Stimulated activated naive CD8-positive, alpha-beta T cell treated with anti-CD3 and anti-CD28 coated beads, Interleukin-15, amount 100 ng/mL, for 72 hours (primary cell): Measurements from ENCODE around the gene RARB.

ENCODE experiments used
- ATAC-seq: fragments of 150-1000 bp; cut with Tn5 transposase; 2 replicates; pipeline ENCODE4 v1.10.0; 2021; ENCODE audit warnings: mild to moderate bottlenecking, moderate library complexity
- DNase-seq, 2 donors: peaks; one replicate each; pipeline ENCODE4 v3.0.0; 2021 to 2022
- H3K27ac Mint-ChIP-seq, 2 donors: one replicate each; pipeline ENCODE4 v1.8.0; 2022; ENCODE audit warnings: mild to moderate bottlenecking in 2 of 2, mixed read lengths in 2 of 2, moderate library complexity in 2 of 2
- H3K27me3 Mint-ChIP-seq: one replicate; pipeline ENCODE4 v1.8.0; 2022; ENCODE audit warnings: mixed read lengths
- H3K4me1 Mint-ChIP-seq: one replicate; pipeline ENCODE4 v1.8.0; 2022; ENCODE audit warnings: mild to moderate bottlenecking, mixed read lengths
- H3K4me3 Mint-ChIP-seq, 2 donors: one replicate each; pipeline ENCODE4 v1.8.0; 2022; ENCODE audit warnings: mild to moderate bottlenecking in 2 of 2, mixed read lengths in 2 of 2, moderate library complexity in 1 of 2
- H3K9me3 Mint-ChIP-seq, 2 donors: one replicate each; pipeline ENCODE4 v1.8.0; 2022; ENCODE audit warnings: mixed read lengths in 2 of 2

RARB gene

DNA sequence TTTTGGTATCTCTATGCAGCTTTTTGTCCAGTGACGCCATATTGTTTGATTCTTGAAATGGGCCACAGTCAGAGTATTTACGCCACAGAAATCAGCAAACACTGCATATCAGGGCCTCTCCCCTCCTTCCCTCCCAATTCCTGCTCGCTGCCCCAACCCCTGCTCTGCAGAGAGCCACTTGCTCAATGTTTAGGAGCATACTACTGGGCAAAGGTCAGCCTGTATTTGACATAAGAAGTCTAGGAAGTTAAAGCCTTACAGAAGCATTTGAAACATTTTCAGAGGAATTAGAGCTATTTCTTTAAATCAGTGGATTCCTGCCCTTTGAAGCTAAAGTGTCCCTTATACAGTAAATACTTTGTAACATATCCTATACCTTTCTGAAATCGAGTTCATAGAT, 17.4 kb upstream of the RARB start:
- Mint-ChIP-seq H3K27me3 (no peaks in the 10 kb centered on the region), H3K9me3 (peaks cover 5 to 7% of the 10 kb centered on the region in 2 donors), H3K27ac (no peak overlapping the region), H3K4me1 (no peaks in the 10 kb centered on the region), H3K4me3 (no peak overlapping the region)
- ATAC-seq, result no peak
- no peak for DNase-seq

DNA sequence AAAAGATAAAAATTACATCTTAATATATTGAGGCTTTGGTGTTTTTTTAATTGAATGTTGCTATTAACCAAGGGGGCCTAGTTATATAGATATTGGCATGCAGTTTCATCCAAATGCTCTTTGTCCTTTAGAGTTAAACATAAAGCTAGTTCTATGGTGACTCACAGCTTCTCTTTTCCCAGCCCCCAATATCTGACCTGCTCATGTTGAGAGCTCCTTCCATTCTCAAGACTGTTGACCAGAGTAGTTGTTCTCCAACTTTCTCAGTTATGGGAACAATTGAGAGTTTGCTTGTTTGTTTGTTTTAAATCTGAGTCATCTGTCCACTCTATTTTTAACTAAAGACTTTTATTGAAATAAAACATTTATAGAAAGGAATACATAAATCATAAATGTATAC, 15.8 kb upstream of the RARB start:
- Mint-ChIP-seq H3K4me3 (no peak overlapping the region), H3K27me3 (peaks cover 2% of the 10 kb centered on the region), H3K27ac (no peak overlapping the region), H3K9me3 (peaks cover 5 to 9% of the 10 kb centered on the region in 2 donors), H3K4me1 (no peaks in the 10 kb centered on the region)
- ATAC-seq, result no peak
- DNase-seq, result no peak

DNA sequence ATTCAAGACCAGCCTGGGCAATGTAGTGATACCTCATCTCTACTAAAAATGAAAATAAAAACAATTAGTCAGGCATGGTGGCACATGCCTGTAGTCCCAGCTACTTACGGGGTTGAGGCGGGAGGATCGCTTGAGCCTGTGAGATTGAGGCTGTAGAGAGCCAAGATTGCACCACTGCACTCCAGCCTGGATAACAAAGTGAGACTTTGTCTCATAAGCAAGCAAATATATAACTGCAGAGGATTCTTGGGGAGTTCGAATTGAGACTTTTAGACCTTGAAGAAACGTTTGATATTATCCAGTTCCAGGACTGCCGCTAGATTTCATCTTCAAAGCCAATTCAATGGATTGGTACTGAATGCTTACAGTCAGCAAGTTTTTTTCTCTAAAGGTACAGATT, 11.9 kb upstream of the RARB start:
- ATAC-seq (no peak), DNase-seq (no peak)
- peaks cover 8% of the 10 kb centered on the region for H3K27me3 Mint-ChIP-seq
- H3K4me3 Mint-ChIP-seq, result no peak overlapping the region
- H3K4me1 Mint-ChIP-seq, result no peaks in the 10 kb centered on the region
- no peak overlapping the region for H3K27ac Mint-ChIP-seq
- peaks cover 5 to 15% of the 10 kb centered on the region in 2 donors for H3K9me3 Mint-ChIP-seq

DNA sequence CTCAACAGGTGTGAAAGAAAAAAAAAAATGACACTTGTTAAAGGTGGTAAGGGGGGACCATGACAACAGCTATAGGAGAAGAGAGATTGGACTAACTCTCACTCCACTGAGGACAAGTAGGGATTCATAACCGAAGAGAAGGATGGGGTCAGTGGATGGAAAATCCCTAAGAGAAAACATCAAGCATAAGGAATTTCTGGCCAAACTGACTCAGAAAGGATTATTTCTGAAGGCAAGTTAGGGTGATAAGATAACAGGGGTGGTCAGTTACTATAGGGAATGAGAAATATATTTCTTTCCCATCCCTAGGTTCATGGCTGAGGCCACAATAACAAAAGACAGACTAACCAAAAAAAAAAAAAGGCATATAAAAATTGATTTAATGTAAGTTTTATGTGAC, 9.5 kb upstream of the RARB start:
- no peak for ATAC-seq

DNA sequence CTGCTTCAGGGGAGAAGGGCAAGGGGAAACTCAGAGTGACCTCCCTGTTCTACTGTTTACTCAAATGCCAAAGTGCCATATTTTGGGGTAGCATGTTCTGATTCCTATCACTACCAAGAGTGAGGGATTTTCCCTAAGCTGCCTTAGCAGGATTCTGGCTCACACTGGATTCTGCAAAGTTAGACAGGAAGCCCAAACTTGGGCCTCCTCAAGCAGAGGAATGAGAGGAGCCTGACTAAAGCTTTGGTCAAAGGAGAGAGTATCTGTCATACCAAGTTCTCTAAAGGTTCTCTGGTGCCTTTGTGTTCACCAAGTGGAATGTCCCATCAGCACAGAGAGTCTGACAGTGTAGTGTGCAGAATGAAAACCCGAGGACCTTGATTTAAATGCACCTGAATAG, 8.8 kb upstream of the RARB start:
- DNase-seq (no peak), ATAC-seq (no peak)
- Mint-ChIP-seq H3K27ac (no peak overlapping the region), H3K9me3 (peaks cover 0 to 8% of the 10 kb centered on the region in 2 donors), H3K27me3 (peaks cover 8% of the 10 kb centered on the region), H3K4me3 (no peak overlapping the region), H3K4me1 (no peaks in the 10 kb centered on the region)

More for the DNA sequence above, 9.5 kb upstream of the RARB start:
- no peak for DNase-seq
- H3K4me1 Mint-ChIP-seq, result no peaks in the 10 kb centered on the region
- peaks cover 5 to 14% of the 10 kb centered on the region in 2 donors for H3K9me3 Mint-ChIP-seq
- no peak overlapping the region for H3K4me3 Mint-ChIP-seq
- H3K27ac Mint-ChIP-seq, result no peak overlapping the region
- H3K27me3 Mint-ChIP-seq, result peaks cover 8% of the 10 kb centered on the region

DNA sequence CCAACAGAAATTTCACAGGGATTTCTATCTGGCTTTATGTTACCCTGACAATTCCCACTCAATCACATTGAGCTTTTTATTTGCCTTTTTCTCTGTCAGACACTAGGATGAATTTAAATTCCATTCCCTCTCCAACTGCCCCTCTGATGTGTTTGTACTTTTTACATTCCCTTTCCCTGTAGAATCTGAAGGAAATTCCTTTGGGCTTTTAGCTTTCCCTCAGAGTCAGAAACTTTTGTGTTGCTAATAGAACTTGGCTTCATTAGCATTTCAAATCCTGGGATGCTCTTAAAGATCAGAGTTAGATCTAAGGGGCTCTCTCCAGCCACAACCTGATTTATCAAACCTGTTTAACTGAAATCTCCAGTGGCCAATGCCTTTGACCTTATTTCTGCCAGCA, 7.9 kb upstream of the RARB start:
- Mint-ChIP-seq H3K27me3 (peaks cover 8% of the 10 kb centered on the region), H3K27ac (no peak overlapping the region), H3K4me3 (no peak overlapping the region), H3K9me3 (peaks cover 0 to 8% of the 10 kb centered on the region in 2 donors), H3K4me1 (no peaks in the 10 kb centered on the region)
- DNase-seq (no peak), ATAC-seq (no peak)

DNA sequence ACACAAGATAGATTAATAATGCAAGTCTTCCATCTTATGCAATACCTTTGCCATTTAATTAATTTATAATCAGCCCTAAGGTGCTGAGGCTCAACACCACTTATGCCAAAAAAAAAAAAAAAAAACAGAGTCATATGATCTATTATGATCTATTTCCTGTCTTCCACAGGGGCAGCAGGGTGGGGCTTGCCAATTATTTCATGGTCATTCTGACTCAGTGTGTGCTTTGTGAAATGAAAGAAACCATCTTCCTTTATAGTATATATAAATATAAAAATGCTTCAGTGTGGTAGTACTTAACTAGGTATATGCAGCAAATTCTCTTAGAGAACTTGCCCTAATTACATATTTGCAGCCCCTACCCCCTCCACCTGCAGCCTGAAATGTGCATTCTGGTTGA, 7.2 kb upstream of the RARB start:
- H3K4me1 Mint-ChIP-seq, result no peaks in the 10 kb centered on the region
- ATAC-seq (no peak), DNase-seq (no peak)

DNA sequence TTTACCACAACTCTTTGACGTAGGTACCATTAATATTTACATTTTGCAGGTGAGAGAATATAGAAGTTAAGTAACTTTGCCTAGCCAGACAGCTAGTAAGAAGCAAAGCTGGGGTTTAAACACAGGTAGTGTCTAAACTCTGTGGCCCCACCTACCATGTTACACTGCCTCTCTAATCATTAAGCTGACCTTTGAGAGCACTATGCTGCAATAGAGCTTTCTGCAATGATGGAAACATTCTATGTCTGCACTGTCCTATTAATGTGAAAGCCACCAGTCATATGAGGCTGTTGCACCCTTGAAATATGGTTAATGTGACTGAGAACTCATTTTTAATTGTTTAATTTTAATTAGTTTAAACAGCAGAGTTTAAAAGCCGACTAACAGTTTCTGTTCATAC, 6.3 kb upstream of the RARB start:
- Mint-ChIP-seq H3K4me1 (no peaks in the 10 kb centered on the region), H3K4me3 (no peak overlapping the region), H3K27ac (no peak overlapping the region), H3K9me3 (peaks cover 0 to 8% of the 10 kb centered on the region in 2 donors), H3K27me3 (peaks cover 22% of the 10 kb centered on the region)
- DNase-seq (no peak), ATAC-seq (no peak)

More for the DNA sequence above, 7.2 kb upstream of the RARB start:
- Mint-ChIP-seq H3K9me3 (peaks cover 0 to 8% of the 10 kb centered on the region in 2 donors), H3K27me3 (peaks cover 13% of the 10 kb centered on the region), H3K4me3 (no peak overlapping the region), H3K27ac (no peak overlapping the region)

DNA sequence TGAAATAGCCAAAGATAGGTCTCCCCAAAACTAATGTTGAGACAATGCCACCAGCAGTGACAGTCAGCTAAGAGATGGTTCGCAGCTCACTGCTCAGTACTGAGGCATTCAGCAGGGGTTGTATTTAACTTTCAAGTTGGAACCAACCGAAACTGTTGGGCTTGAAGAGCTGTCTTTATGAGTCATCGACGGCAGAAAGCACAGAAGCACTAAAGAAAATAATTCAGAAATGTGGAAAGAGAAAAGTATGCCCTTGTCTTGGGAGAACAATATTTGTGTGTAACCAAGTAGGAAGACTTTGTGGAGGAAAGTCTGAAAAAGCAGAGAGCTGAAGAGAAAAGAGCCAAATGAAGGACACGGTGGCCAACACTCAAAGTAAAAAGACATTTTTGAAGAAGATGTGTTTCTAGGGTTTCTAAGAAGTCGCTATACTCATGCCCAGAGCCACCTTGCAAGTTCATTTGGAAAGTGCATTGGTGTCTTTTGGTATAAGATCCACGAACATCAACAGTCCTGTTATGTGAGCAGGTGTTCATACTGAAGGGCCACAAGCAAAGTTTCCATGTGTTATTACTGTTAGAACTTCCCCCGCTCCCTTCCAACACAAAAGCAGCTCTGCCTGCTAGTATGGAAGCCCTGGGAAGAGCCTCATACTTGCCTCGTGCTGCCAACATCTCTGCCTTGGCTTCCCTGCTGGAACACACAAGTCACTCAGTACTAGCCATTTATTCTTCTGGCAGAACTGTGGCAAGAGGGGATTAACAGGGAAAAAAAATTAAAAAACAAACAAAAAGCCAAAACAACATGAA, 4.1 kb upstream of the RARB start:
- peaks cover 36% of the 10 kb centered on the region for H3K27me3 Mint-ChIP-seq
- peaks cover 7% of the 10 kb centered on the region for H3K4me1 Mint-ChIP-seq
- H3K27ac Mint-ChIP-seq, result no peak overlapping the region
- no peaks in the 10 kb centered on the region for H3K9me3 Mint-ChIP-seq
- ATAC-seq (no peak), DNase-seq (no peak)
- H3K4me3 Mint-ChIP-seq, result no peak overlapping the region

DNA sequence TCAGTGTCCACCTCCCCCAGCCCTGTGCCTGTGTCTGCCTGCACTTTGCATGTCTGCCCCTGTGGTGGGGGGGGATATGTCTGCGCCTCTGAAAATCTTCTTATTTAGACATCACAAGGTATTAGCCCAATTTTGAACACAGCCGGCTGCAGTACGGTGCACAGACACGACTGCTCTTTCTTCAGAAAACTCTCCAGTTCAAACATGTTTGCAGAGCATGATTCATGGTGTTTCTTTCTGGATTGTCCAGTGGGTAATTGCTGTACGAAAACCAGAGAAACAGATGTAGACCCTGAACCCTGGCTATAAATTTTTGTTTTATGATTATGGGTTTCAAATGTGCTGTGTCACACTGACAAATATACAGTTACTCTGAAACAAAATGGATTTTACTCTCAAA, 3.4 kb upstream of the RARB start:
- no peak for DNase-seq
- no peak overlapping the region for H3K4me3 Mint-ChIP-seq
- no peak for ATAC-seq
- H3K4me1 Mint-ChIP-seq, result peaks cover 7% of the 10 kb centered on the region
- H3K27ac Mint-ChIP-seq, result no peak overlapping the region
- no peaks in the 10 kb centered on the region for H3K9me3 Mint-ChIP-seq
- peaks cover 43% of the 10 kb centered on the region for H3K27me3 Mint-ChIP-seq

DNA sequence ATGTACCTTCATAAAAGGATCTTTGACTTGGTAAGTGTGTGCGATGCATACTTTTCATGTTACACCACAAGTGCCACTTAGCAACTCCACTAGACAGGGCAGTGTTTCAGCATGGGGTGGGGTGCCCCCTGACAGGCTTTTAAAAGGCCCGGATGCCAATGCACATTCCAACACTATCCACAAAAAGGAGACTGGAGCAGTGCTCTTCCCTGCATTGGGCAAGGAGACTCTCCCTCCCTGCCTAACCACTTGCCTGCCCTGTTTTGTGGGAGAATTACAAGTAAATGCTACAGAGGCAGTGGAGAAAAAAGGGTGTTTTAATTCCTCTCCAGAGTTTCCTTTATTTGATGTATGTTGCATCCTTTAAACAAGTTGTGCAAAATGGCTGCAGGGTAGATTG, 1.7 kb upstream of the RARB start:
- H3K27ac Mint-ChIP-seq, result no peak overlapping the region
- ATAC-seq, result no peak
- H3K9me3 Mint-ChIP-seq, result no peaks in the 10 kb centered on the region
- DNase-seq, result no peak
- peaks cover 54% of the 10 kb centered on the region for H3K27me3 Mint-ChIP-seq
- H3K4me3 Mint-ChIP-seq, result no peak overlapping the region
- H3K4me1 Mint-ChIP-seq, result peaks cover 7% of the 10 kb centered on the region

DNA sequence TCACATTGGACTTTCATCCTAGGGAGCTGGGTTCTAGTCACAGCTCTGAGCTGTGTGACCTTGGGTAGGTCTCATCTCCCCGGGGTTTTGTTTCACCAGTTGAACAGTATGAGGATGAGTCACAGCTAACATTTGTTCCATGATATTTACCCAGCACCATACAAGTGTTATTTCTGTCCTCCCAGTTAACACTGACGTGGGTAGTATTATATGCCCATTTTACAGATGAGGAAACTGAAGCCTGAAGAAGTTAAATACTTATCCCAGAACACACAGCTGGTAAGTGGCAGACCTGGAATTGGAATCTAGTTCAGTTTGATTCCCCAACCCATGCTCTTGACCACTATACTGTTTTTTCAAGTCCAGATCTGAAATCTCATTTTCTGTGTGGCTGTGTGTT, 908 bp upstream of the RARB start:
- Mint-ChIP-seq H3K4me3 (peak overlapping the region in 1 of 2 donors; percentile 58), H3K9me3 (no peaks in the 10 kb centered on the region), H3K27ac (no peak overlapping the region), H3K4me1 (peaks cover 7% of the 10 kb centered on the region), H3K27me3 (peaks cover 62% of the 10 kb centered on the region)
- ATAC-seq, result no peak
- DNase-seq, result no peak

DNA sequence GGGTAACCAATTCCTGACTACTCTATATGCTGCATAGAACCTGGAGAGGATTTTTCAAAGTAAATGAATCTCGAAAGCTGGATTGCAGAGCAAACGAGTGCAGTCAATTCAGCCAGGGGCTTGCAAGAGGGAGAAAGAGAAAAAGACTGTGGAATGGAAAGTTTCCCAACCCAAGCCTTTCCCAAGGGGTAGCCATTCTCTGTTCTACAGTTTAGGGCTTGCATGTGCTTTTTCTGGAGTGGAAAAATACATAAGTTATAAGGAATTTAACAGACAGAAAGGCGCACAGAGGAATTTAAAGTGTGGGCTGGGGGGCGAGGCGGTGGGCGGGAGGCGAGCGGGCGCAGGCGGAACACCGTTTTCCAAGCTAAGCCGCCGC, 511 bp upstream of the RARB start:
- no peak for ATAC-seq
- H3K27ac Mint-ChIP-seq, result no peak overlapping the region
- H3K4me3 Mint-ChIP-seq, result peak overlapping the region in 1 of 2 donors; percentile 58
- peaks cover 64% of the 10 kb centered on the region for H3K27me3 Mint-ChIP-seq
- no peaks in the 10 kb centered on the region for H3K9me3 Mint-ChIP-seq
- no peak for DNase-seq
- peaks cover 7% of the 10 kb centered on the region for H3K4me1 Mint-ChIP-seq

DNA sequence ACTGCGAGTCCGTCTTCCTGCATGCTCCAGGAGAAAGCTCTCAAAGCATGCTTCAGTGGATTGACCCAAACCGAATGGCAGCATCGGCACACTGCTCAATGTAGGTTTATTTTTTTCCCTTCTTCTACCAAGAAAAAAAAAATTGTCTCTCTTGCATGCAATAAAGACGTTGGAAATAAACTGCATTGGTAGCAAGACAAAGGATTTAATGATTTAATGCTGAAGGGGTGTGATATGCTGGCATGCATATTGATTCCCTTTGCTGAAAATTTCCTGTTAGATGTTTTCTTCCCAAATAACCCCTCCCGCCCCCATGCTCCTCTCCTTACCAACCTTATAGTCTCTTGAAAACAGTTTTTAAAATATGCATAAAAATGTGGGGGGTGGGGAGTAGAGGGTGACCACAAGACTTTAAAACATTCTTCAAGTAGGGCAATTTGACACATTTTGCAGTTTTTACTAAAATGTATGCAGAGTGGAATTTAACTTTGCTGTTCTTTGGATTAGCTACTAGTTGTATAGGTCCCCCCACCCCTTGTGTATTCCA, 799 bp downstream of the RARB start:
- H3K27me3 Mint-ChIP-seq, result peaks cover 64% of the 10 kb centered on the region

DNA sequence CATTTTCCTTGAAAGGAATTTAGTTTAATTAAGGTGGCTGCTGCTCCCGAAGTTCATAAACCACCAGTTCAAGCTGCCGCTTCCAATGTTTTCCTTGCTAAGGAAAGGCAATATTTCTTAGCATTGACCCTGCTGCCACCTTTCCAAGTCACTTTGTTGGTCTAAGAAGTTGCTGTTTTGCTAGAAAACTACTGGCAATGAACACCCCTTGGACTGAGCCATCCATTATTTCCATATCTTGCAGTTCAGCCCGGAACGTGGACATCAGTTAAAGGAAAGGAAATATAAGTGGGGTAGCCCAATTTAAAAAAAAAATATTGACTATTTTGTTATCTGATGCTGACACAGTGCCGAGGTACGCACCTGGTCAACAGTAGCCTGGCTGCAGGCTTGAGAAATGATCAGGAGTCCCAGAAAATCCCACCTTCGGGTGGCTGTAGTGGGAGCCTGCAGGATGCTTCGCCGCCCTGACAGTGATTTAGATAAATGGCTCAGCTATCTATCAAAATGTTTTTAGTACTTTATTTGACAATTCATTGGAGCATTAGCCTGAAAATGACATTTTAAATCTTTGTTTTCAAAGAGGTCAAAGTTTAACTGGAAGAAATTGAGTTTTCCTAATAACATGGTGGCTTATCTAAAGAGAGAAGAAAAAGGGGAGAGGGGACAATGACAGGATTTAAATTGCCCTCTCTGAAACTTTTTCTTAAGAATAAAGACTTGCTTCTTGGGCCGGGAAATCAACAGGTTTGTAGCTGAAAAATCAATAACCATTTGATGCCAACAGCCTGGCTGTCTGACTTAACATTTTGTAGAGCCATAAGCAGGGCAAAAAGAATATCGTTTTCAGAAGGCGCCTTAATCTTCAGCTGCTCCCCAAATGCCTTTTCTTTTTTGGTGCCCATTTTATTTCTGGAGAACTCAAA, 1.6 kb downstream of the RARB start:
- Mint-ChIP-seq H3K27me3 (peaks cover 64% of the 10 kb centered on the region), H3K4me1 (peaks cover 7% of the 10 kb centered on the region), H3K4me3 (no peak overlapping the region), H3K9me3 (no peaks in the 10 kb centered on the region), H3K27ac (no peak overlapping the region)
- DNase-seq, result no peak
- ATAC-seq, result no peak

More for the DNA sequence above, 799 bp downstream of the RARB start:
- no peaks in the 10 kb centered on the region for H3K9me3 Mint-ChIP-seq
- no peak overlapping the region for H3K27ac Mint-ChIP-seq
- DNase-seq (no peak), ATAC-seq (no peak)
- H3K4me1 Mint-ChIP-seq, result peaks cover 7% of the 10 kb centered on the region
- no peak overlapping the region for H3K4me3 Mint-ChIP-seq
